Activated CD8-positive, alpha-beta T cell treated with anti-CD3 and anti-CD28 coated beads, Interleukin-2, amount 10 ng/mL, durations not matched to agents 7 days and 5 days (primary cell): Measurements from ENCODE around the gene STIM1. TPM values are rescaled to one million over a fixed set of nuclear protein-coding genes. Genes with fewer than 3 reads are reported as not detected.

Experiments
- ATAC-seq: fragments of 150-1000 bp; cut with Tn5 transposase; one replicate; pipeline ENCODE4 v1.10.0; 2021; ENCODE audit warnings: moderate library complexity
- CTCF ChIA-PET: fragments of 350-600 bp; sonication (Branson Sonifier 250); formaldehyde crosslinking; loops from one replicate; lab custom pipeline; 2021; ENCODE audit warnings: antibody characterized with exemption; lab: Charles Lee
- POLR2A ChIA-PET: fragments of 350-600 bp; sonication (Branson Sonifier 250); formaldehyde crosslinking; loops from one replicate; lab custom pipeline; 2021; ENCODE audit warnings: antibody characterized with exemption; lab: Charles Lee
- DNase-seq: peaks from one replicate; pipeline ENCODE4 v3.0.0-alpha.2; 2020
- H3K27ac Mint-ChIP-seq: one replicate; pipeline ENCODE4 v1.8.0; 2021; ENCODE audit warnings: mild to moderate bottlenecking, mixed read lengths
- H3K27me3 Mint-ChIP-seq: one replicate; pipeline ENCODE4 v1.8.0; 2021; ENCODE audit warnings: low read depth, mixed read lengths
- H3K36me3 Mint-ChIP-seq: one replicate; pipeline ENCODE4 v1.8.0; 2021; ENCODE audit warnings: low read depth, mixed read lengths
- H3K4me1 Mint-ChIP-seq: one replicate; pipeline ENCODE4 v1.8.0; 2021; ENCODE audit warnings: low read depth, mixed read lengths
- H3K4me3 Mint-ChIP-seq: one replicate; pipeline ENCODE4 v1.8.0; 2021; ENCODE audit warnings: mild to moderate bottlenecking, mixed read lengths
- H3K9me3 Mint-ChIP-seq: one replicate; pipeline ENCODE4 v1.8.0; 2022; ENCODE audit warnings: mixed read lengths; ENCODE audit not compliant: insufficient read depth
- total RNA-seq, 2 experiments: library from RNA; stranded (reverse); gene quantifications; one replicate each; pipeline ENCODE4 v1.2.3, GENCODE V29; 2021

Gene STIM1
- total RNA-seq, 2 experiments from 2014 or later = 97.3 to 104 TPM

- H3K4me3 Mint-ChIP-seq = no peak overlapping the region
- no peak for ATAC-seq
Observed at GRCh38 chr11:3971756-3972404, 116.4 kb downstream of the STIM1 start.

GRCh38 chr11:3972431-3972830, 117.0 kb downstream of the STIM1 start:
- Mint-ChIP-seq H3K4me3 (no peak overlapping the region), H3K27ac (no peak overlapping the region), H3K36me3 (peaks cover 44% of the 10 kb centered on the region), H3K4me1 (peaks cover 53% of the 10 kb centered on the region), H3K9me3 (no peaks in the 10 kb centered on the region), H3K27me3 (no peaks in the 10 kb centered on the region)
- ATAC-seq (no peak), DNase-seq (no peak)
- ChIA-PET POLR2A (no interaction called here), CTCF (interaction anchor here (0.9 to 4.2 kb wide), 7 partner anchors 12 to 133 kb away, joined by 3 to 17 read pairs (median 3); partner anchors contain the start of gene STIM1)

More at GRCh38 chr11:3971756-3972404, 116.4 kb downstream of the STIM1 start:
- Mint-ChIP-seq H3K9me3 (no peaks in the 10 kb centered on the region), H3K27me3 (no peaks in the 10 kb centered on the region), H3K4me1 (peaks cover 53% of the 10 kb centered on the region), H3K36me3 (peaks cover 46% of the 10 kb centered on the region), H3K27ac (no peak overlapping the region)
- ChIA-PET CTCF (interaction anchor here (0.7 to 4.2 kb wide), 8 partner anchors 12 to 132 kb away, joined by 3 to 17 read pairs (median 3); partner anchors contain the start of gene STIM1), POLR2A (no interaction called here)
- DNase-seq = no peak

- CTCF ChIA-PET = interaction anchor here (1.0 to 1.5 kb wide), 3 partner anchors 11 to 123 kb away, joined by 3 to 5 read pairs (median 4); no protein-coding TSS in a partner anchor
- DNase-seq (no peak), ATAC-seq (no peak)
- POLR2A ChIA-PET = interaction anchor here (0.5 kb wide), 1 partner anchor 18 kb away, joined by 3 read pairs; no protein-coding TSS in a partner anchor
- Mint-ChIP-seq H3K36me3 (peaks cover 39% of the 10 kb centered on the region), H3K9me3 (no peaks in the 10 kb centered on the region), H3K4me3 (no peak overlapping the region), H3K27ac (no peak overlapping the region), H3K27me3 (no peaks in the 10 kb centered on the region), H3K4me1 (peaks cover 37% of the 10 kb centered on the region)
Observed at GRCh38 chr11:3977078-3977477, 121.6 kb downstream of the STIM1 start.

- H3K27me3 Mint-ChIP-seq = no peaks in the 10 kb centered on the region
- H3K4me3 Mint-ChIP-seq = no peak overlapping the region
- CTCF ChIA-PET = interaction anchor here (6.3 kb wide), 1 partner anchor 13 kb away, joined by 31 read pairs; no protein-coding TSS in a partner anchor
- H3K4me1 Mint-ChIP-seq = peaks cover 65% of the 10 kb centered on the region
- no peak overlapping the region for H3K27ac Mint-ChIP-seq
- H3K36me3 Mint-ChIP-seq = peaks cover 29% of the 10 kb centered on the region
- POLR2A ChIA-PET = interaction anchor here (1.5 kb wide), 1 partner anchor 140 kb away, joined by 3 read pairs; no protein-coding TSS in a partner anchor
- no peak for ATAC-seq
- H3K9me3 Mint-ChIP-seq = no peaks in the 10 kb centered on the region
- DNase-seq = no peak
Observed at GRCh38 chr11:3981084-3981633, 125.7 kb downstream of the STIM1 start.

GRCh38 chr11:3982431-3982830, 127.0 kb downstream of the STIM1 start:
- Mint-ChIP-seq H3K27me3 (no peaks in the 10 kb centered on the region), H3K9me3 (no peaks in the 10 kb centered on the region), H3K4me3 (no peak overlapping the region), H3K27ac (no peak overlapping the region), H3K4me1 (peaks cover 74% of the 10 kb centered on the region), H3K36me3 (peaks cover 33% of the 10 kb centered on the region)
- ATAC-seq (no peak), DNase-seq (no peak)
- ChIA-PET CTCF (interaction anchor here (1.0 to 6.3 kb wide), 4 partner anchors 15 to 141 kb away, joined by 3 to 64 read pairs (median 28); partner anchors contain the start of gene STIM1), POLR2A (interaction anchor here (1.5 kb wide), 1 partner anchor 141 kb away, joined by 3 read pairs; no protein-coding TSS in a partner anchor)

GRCh38 chr11:3983101-3983500, 127.6 kb downstream of the STIM1 start:
- no peaks in the 10 kb centered on the region for H3K9me3 Mint-ChIP-seq
- ChIA-PET POLR2A (interaction anchor here (0.6 to 1.0 kb wide), 2 partner anchors 59 to 90 kb away, joined by 3 read pairs; no protein-coding TSS in a partner anchor), CTCF (interaction anchor here (1.0 to 6.3 kb wide), 6 partner anchors 15 to 141 kb away, joined by 3 to 64 read pairs (median 28); partner anchors contain the start of gene STIM1)
- peak; percentile 65 for ATAC-seq
- H3K27me3 Mint-ChIP-seq = no peaks in the 10 kb centered on the region
- DNase-seq = peak; percentile 42
- H3K36me3 Mint-ChIP-seq = peaks cover 34% of the 10 kb centered on the region
- peaks cover 79% of the 10 kb centered on the region for H3K4me1 Mint-ChIP-seq
- no peak overlapping the region for H3K4me3 Mint-ChIP-seq
- peak overlapping the region; percentile 51 for H3K27ac Mint-ChIP-seq

- DNase-seq (peak; percentile 64), ATAC-seq (peak; percentile 70)
- H3K9me3 Mint-ChIP-seq = no peaks in the 10 kb centered on the region
- POLR2A ChIA-PET = interaction anchor here (0.7 to 1.3 kb wide), 3 partner anchors 130 to 212 kb away, joined by 3 to 5 read pairs (median 4); partner anchors contain the start of gene RHOG
- peaks cover 82% of the 10 kb centered on the region for H3K4me1 Mint-ChIP-seq
- H3K36me3 Mint-ChIP-seq = peaks cover 35% of the 10 kb centered on the region
- H3K4me3 Mint-ChIP-seq = no peak overlapping the region
- peak overlapping the region; percentile 9 for H3K27ac Mint-ChIP-seq
- CTCF ChIA-PET = interaction anchor here (0.6 to 6.3 kb wide), 29 partner anchors 12 to 165 kb away, joined by 3 to 64 read pairs (median 3); partner anchors contain the start of genes RHOG and STIM1
- H3K27me3 Mint-ChIP-seq = no peaks in the 10 kb centered on the region
Observed at GRCh38 chr11:3984896-3985295, 129.4 kb downstream of the STIM1 start.

- H3K27ac Mint-ChIP-seq = no peak overlapping the region
- ChIA-PET CTCF (interaction anchor here (0.9 to 6.3 kb wide), 7 partner anchors 18 to 144 kb away, joined by 3 to 64 read pairs (median 19); partner anchors contain the start of genes RHOG and STIM1), POLR2A (no interaction called here)
- H3K9me3 Mint-ChIP-seq = no peaks in the 10 kb centered on the region
- H3K27me3 Mint-ChIP-seq = no peaks in the 10 kb centered on the region
- no peak overlapping the region for H3K4me3 Mint-ChIP-seq
- ATAC-seq (no peak), DNase-seq (no peak)
- peaks cover 89% of the 10 kb centered on the region for H3K4me1 Mint-ChIP-seq
- peaks cover 37% of the 10 kb centered on the region for H3K36me3 Mint-ChIP-seq
Observed at GRCh38 chr11:3985631-3986030, 130.2 kb downstream of the STIM1 start.

GRCh38 chr11:3986301-3986700, 130.8 kb downstream of the STIM1 start:
- ATAC-seq (no peak), DNase-seq (no peak)
- Mint-ChIP-seq H3K27me3 (no peaks in the 10 kb centered on the region), H3K27ac (no peak overlapping the region), H3K4me1 (peaks cover 90% of the 10 kb centered on the region), H3K36me3 (peaks cover 34% of the 10 kb centered on the region), H3K9me3 (no peaks in the 10 kb centered on the region), H3K4me3 (no peak overlapping the region)
- CTCF ChIA-PET = interaction anchor here (2.2 to 4.2 kb wide), 2 partner anchors 132 to 137 kb away, joined by 9 to 20 read pairs; partner anchors contain the start of gene STIM1
- POLR2A ChIA-PET = no interaction called here

- peaks cover 76% of the 10 kb centered on the region for H3K4me1 Mint-ChIP-seq
- peaks cover 8% of the 10 kb centered on the region for H3K9me3 Mint-ChIP-seq
- no peaks in the 10 kb centered on the region for H3K27me3 Mint-ChIP-seq
- H3K36me3 Mint-ChIP-seq = peaks cover 47% of the 10 kb centered on the region
- ChIA-PET POLR2A (interaction anchor here (1.2 kb wide), 1 partner anchor 135 kb away, joined by 10 read pairs; the partner anchor contains the start of gene STIM1), CTCF (interaction anchor here (0.9 to 4.2 kb wide), 8 partner anchors 41 to 148 kb away, joined by 3 to 20 read pairs (median 4); partner anchors contain the start of gene STIM1)
- peak overlapping the region; percentile 82 for H3K27ac Mint-ChIP-seq
- DNase-seq (no peak), ATAC-seq (no peak)
- H3K4me3 Mint-ChIP-seq = peak overlapping the region; percentile 44
Observed at GRCh38 chr11:3989276-3989920, 133.9 kb downstream of the STIM1 start.

GRCh38 chr11:3989921-3990290, 134.4 kb downstream of the STIM1 start:
- ChIA-PET CTCF (interaction anchor here (0.9 to 4.2 kb wide), 7 partner anchors 41 to 148 kb away, joined by 3 to 20 read pairs (median 4); partner anchors contain the start of gene STIM1), POLR2A (interaction anchor here (1.2 kb wide), 1 partner anchor 135 kb away, joined by 10 read pairs; the partner anchor contains the start of gene STIM1)
- peaks cover 53% of the 10 kb centered on the region for H3K36me3 Mint-ChIP-seq
- H3K27me3 Mint-ChIP-seq = no peaks in the 10 kb centered on the region
- ATAC-seq = peak; percentile 74
- H3K9me3 Mint-ChIP-seq = peaks cover 13% of the 10 kb centered on the region
- peak; percentile 59 for DNase-seq
- peaks cover 71% of the 10 kb centered on the region for H3K4me1 Mint-ChIP-seq
- peak overlapping the region; percentile 44 for H3K4me3 Mint-ChIP-seq
- H3K27ac Mint-ChIP-seq = peak overlapping the region; percentile 82
